Kasumi-1 (cell line): Measurements from ENCODE around the gene KCNIP1.

Experiments used
- DNase-seq, 2 experiments: peaks; one replicate each; lab custom pipeline; 2025; lab: John Stamatoyannopoulos, UW

Gene KCNIP1

GRCh38 chr5:170782438-170782837, 278.6 kb downstream of the KCNIP1 start:
- DNase-seq, result no peak

- DNase-seq, result no peak
These were observed 279.9 kb downstream of the KCNIP1 start, which contains the start of gene GABRP for GRCh38 chr5:170783498-170784247. GABRP (plus strand) TSS chr5:170783725; CDS start chr5:170788616, 4,891 bp downstream.

- DNase-seq, result no peak
These were observed 281.6 kb downstream of the KCNIP1 start for GRCh38 chr5:170785416-170785815.
